ENCODE results near the gene GSDMA. TPM values are rescaled to one million over a fixed set of nuclear protein-coding genes. Genes with fewer than 3 reads are reported as not detected.

The GSDMA gene
- total and polyA plus RNA-seq, 4 donors: 0.06 to 0.23 (median 0.13) TPM

DNA sequence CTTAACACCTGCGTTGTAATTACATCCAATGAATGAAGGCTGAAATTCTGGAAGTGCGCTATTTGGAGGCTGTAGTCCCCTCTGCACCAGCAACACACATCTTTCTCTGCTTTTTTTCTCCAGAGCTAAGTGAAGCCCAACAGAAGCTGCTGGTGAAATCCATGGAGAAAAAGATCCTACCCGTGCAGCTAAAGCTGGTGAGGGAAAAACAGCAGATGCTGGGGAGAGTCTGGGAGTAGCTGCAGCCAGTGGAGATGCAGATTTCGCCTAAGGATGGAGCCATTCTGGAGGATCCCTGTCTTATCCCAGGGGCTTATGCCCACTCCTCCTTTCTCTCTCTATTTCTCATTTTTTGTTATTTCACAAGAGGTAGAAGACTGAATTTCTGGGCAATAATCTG lies 13.0 kb downstream of the GSDMA start:
- H3K9ac ChIP-seq (ENCODE audit: low read depth in 1 of 2, low read length in 2 of 2): no peak overlapping the region
- DNase-seq (ENCODE audit: low spot score): no peak
- peaks cover 0 to 6% (median 5%) of the 10 kb centered on the region in 4 donors for H3K4me1 ChIP-seq (ENCODE audit: control insufficient read depth in 4 of 4, insufficient read depth in 4 of 4, low read length in 3 of 4)
- no peak overlapping the region for H3K4me3 ChIP-seq (ENCODE audit: low read depth in 1 of 3, low read length in 3 of 3)
- 78% methylated on average over 4 of the region's 4 CpGs for WGBS
- no peaks in the 10 kb centered on the region for H3K27me3 ChIP-seq (ENCODE audit: control insufficient read depth in 4 of 4, insufficient read depth in 4 of 4, low read length in 3 of 4)
- no peaks in the 10 kb centered on the region for H3K9me3 ChIP-seq (ENCODE audit: control insufficient read depth in 4 of 4, low read length in 3 of 4)
- TF ChIP-seq, protein P1, sequence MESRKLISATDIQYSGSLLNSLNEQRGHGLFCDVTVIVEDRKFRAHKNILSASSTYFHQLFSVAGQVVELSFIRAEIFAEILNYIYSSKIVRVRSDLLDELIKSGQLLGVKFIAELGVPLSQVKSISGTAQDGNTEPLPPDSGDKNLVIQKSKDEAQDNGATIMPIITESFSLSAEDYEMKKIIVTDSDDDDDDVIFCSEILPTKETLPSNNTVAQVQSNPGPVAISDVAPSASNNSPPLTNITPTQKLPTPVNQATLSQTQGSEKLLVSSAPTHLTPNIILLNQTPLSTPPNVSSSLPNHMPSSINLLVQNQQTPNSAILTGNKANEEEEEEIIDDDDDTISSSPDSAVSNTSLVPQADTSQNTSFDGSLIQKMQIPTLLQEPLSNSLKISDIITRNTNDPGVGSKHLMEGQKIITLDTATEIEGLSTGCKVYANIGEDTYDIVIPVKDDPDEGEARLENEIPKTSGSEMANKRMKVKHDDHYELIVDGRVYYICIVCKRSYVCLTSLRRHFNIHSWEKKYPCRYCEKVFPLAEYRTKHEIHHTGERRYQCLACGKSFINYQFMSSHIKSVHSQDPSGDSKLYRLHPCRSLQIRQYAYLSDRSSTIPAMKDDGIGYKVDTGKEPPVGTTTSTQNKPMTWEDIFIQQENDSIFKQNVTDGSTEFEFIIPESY (IDR thresholded peaks at IDR 0.05): no peak
- TF ChIP-seq EGR1 (IDR thresholded peaks at IDR 0.05; ENCODE audit: low read depth in 2 of 2): no peak
- H3K27ac ChIP-seq (ENCODE audit: low read depth in 1 of 2, low read length in 2 of 2): no peak overlapping the region
- H3K36me3 ChIP-seq (ENCODE audit: control insufficient read depth in 4 of 4, insufficient read depth in 3 of 4, low read depth in 1 of 4, low read length in 3 of 4): no peaks in the 10 kb centered on the region

DNA sequence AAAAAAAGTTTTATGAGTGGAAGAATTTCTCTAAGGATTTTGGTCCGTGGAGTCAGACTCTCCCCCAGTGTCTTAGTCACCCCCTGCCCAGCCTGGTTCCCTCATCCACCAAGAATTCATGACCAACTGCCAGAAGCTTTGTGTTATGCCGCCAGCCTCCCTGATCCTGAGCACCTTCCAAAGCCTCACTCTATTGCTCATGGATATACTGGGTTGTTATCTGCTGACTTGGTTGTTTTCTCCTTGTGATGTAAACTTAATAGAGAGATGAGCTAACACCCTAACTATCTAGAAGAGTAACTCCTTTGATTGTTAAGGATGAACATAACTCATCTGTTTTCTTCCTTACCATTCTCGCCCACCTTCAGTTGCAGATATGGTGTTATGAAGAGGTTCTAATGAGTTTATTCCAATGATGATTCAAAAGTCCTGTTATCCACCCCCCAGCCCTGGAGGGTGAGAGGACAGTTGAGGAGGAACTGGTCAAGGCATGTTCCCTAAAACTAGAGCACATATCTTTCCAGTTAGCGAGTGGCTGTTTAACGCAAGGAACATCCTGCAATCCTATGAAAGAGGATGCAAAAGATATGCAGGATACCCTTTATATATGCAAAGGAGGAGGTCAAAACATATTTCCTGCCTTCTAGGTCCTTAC lies 16.3 kb downstream of the GSDMA start:
- Histone ChIP-seq H3K9ac (ENCODE audit: low read depth in 1 of 2, low read length in 2 of 2) (no peak overlapping the region), H3K4me1 (ENCODE audit: control insufficient read depth in 4 of 4, insufficient read depth in 4 of 4, low read length in 3 of 4) (peaks cover 0 to 23% (median 20%) of the 10 kb centered on the region in 4 donors), H3K27me3 (ENCODE audit: control insufficient read depth in 4 of 4, insufficient read depth in 4 of 4, low read length in 3 of 4) (no peaks in the 10 kb centered on the region), H3K4me3 (ENCODE audit: low read depth in 1 of 3, low read length in 3 of 3) (no peak overlapping the region), H3K36me3 (ENCODE audit: control insufficient read depth in 4 of 4, insufficient read depth in 3 of 4, low read depth in 1 of 4, low read length in 3 of 4) (peaks cover 0 to 1% (median under 1%) of the 10 kb centered on the region in 4 donors), H3K9me3 (ENCODE audit: control insufficient read depth in 4 of 4, low read length in 3 of 4) (no peaks in the 10 kb centered on the region), H3K27ac (ENCODE audit: low read depth in 1 of 2, low read length in 2 of 2) (no peak overlapping the region)
- DNase-seq (ENCODE audit: low spot score): no peak
- 83% methylated on average over 5 of the region's 5 CpGs for WGBS
- TF ChIP-seq TAF1 (conservative IDR thresholded peaks at IDR 0.05): no peak
- no peak for TF ChIP-seq YY1 (IDR thresholded peaks at IDR 0.05)
- TF ChIP-seq, protein P2, sequence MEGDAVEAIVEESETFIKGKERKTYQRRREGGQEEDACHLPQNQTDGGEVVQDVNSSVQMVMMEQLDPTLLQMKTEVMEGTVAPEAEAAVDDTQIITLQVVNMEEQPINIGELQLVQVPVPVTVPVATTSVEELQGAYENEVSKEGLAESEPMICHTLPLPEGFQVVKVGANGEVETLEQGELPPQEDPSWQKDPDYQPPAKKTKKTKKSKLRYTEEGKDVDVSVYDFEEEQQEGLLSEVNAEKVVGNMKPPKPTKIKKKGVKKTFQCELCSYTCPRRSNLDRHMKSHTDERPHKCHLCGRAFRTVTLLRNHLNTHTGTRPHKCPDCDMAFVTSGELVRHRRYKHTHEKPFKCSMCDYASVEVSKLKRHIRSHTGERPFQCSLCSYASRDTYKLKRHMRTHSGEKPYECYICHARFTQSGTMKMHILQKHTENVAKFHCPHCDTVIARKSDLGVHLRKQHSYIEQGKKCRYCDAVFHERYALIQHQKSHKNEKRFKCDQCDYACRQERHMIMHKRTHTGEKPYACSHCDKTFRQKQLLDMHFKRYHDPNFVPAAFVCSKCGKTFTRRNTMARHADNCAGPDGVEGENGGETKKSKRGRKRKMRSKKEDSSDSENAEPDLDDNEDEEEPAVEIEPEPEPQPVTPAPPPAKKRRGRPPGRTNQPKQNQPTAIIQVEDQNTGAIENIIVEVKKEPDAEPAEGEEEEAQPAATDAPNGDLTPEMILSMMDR (IDR thresholded peaks at IDR 0.05; ENCODE audit: low read depth, low read length, missing input control): no peak
- no peak for TF ChIP-seq GABPA (IDR thresholded peaks at IDR 0.05 in 1 of 2, conservative IDR thresholded peaks at IDR 0.05 in 1 of 2)
- TF ChIP-seq FOXA2 (IDR thresholded peaks at IDR 0.05): no peak
- no peak for TF ChIP-seq SP1 (IDR thresholded peaks at IDR 0.05)
- TF ChIP-seq, protein P3, sequence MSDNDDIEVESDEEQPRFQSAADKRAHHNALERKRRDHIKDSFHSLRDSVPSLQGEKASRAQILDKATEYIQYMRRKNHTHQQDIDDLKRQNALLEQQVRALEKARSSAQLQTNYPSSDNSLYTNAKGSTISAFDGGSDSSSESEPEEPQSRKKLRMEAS (IDR thresholded peaks at IDR 0.05): no peak
- no peak for TF ChIP-seq RXRA (IDR thresholded peaks at IDR 0.05)
- TF ChIP-seq REST (IDR thresholded peaks at IDR 0.05): no peak
- no peak for TF ChIP-seq HNF4G (IDR thresholded peaks at IDR 0.05)
- TF ChIP-seq NR2F2 (IDR thresholded peaks at IDR 0.05): no peak
- TF ChIP-seq, protein P1 (IDR thresholded peaks at IDR 0.05): no peak
- TF ChIP-seq HNF4A (conservative IDR thresholded peaks at IDR 0.05): no peak
- TF ChIP-seq EGR1 (IDR thresholded peaks at IDR 0.05; ENCODE audit: low read depth in 2 of 2): no peak
- no peak for TF ChIP-seq FOXA1 (IDR thresholded peaks at IDR 0.05)
- TF ChIP-seq, protein P4, sequence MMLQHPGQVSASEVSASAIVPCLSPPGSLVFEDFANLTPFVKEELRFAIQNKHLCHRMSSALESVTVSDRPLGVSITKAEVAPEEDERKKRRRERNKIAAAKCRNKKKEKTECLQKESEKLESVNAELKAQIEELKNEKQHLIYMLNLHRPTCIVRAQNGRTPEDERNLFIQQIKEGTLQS (IDR thresholded peaks at IDR 0.05): no peak
- no peak for TF ChIP-seq RAD21 (IDR thresholded peaks at IDR 0.05)
